ENCODE measurements around the gene PHC2.

PHC2 gene

GRCh38 chr1:33388805-33389771 is 41.8 kb downstream of the PHC2 start:
- peak; percentile 95 for DNase-seq (ENCODE audit: low read depth)

GRCh38 chr1:33387625-33388024 is 43.3 kb downstream of the PHC2 start:
- DNase-seq (ENCODE audit: low read depth): peak; percentile 91

- DNase-seq (ENCODE audit: low read depth): no peak
Measured at GRCh38 chr1:33385251-33385650, 45.6 kb downstream of the PHC2 start.

GRCh38 chr1:33384040-33384812 is 46.7 kb downstream of the PHC2 start:
- peak; percentile 87 for DNase-seq (ENCODE audit: low read depth)

- no peak for DNase-seq (ENCODE audit: low read depth)
Measured at GRCh38 chr1:33383489-33383888, 47.4 kb downstream of the PHC2 start.

- DNase-seq (ENCODE audit: low read depth): peak; percentile 67
Measured at GRCh38 chr1:33382661-33383415, 48.1 kb downstream of the PHC2 start.

GRCh38 chr1:33381977-33382376 is 48.9 kb downstream of the PHC2 start:
- DNase-seq (ENCODE audit: low read depth): no peak

GRCh38 chr1:33380811-33381210 is 50.1 kb downstream of the PHC2 start:
- no peak for DNase-seq (ENCODE audit: low read depth)

- DNase-seq (ENCODE audit: low read depth): no peak
Measured at GRCh38 chr1:33379631-33380354, 51.1 kb downstream of the PHC2 start.

GRCh38 chr1:33378976-33379375 is 51.9 kb downstream of the PHC2 start:
- DNase-seq (ENCODE audit: low read depth): no peak

GRCh38 chr1:33378524-33378923 is 52.4 kb downstream of the PHC2 start:
- DNase-seq (ENCODE audit: low read depth): no peak

- DNase-seq (ENCODE audit: low read depth): no peak
Measured at GRCh38 chr1:33377756-33378155, 53.1 kb downstream of the PHC2 start.

- no peak for DNase-seq (ENCODE audit: low read depth)
Measured at GRCh38 chr1:33377013-33377412, 53.9 kb downstream of the PHC2 start.

- no peak for DNase-seq (ENCODE audit: low read depth)
Measured at GRCh38 chr1:33375316-33375715, 55.6 kb downstream of the PHC2 start.

GRCh38 chr1:33374336-33375105 is 56.4 kb downstream of the PHC2 start:
- DNase-seq (ENCODE audit: low read depth): peak; percentile 52

GRCh38 chr1:33373606-33374005 is 57.3 kb downstream of the PHC2 start:
- DNase-seq (ENCODE audit: low read depth): no peak

- DNase-seq (ENCODE audit: low read depth): peak; percentile 27
Measured at GRCh38 chr1:33372677-33373076, 58.2 kb downstream of the PHC2 start.

- DNase-seq (ENCODE audit: low read depth): no peak
Measured at GRCh38 chr1:33372162-33372561, 58.7 kb downstream of the PHC2 start.

- no peak for DNase-seq (ENCODE audit: low read depth)
Measured at GRCh38 chr1:33371334-33371733, 59.6 kb downstream of the PHC2 start.

- no peak for DNase-seq (ENCODE audit: low read depth)
Measured at GRCh38 chr1:33370827-33371226, 60.1 kb downstream of the PHC2 start.

GRCh38 chr1:33370301-33370700 is 60.6 kb downstream of the PHC2 start:
- peak; percentile 87 for DNase-seq (ENCODE audit: low read depth)
